HEK293 (cell line): Measurements from ENCODE around the gene CCDC40.
A peak's percentile ranks its signal among the peaks of the same experiment; 100 is the strongest.

Experiments
- CTCF ChIA-PET: fragments of 350-600 bp; formaldehyde crosslinking; extraction: SDS; loops from one replicate; lab custom pipeline; 2021; ENCODE audit warnings: antibody characterized with exemption; lab: Yijun Ruan, JAX
- POLR2A ChIA-PET: fragments of 300-600 bp; formaldehyde crosslinking; extraction: SDS; loops from one replicate; lab custom pipeline; 2020; ENCODE audit warnings: antibody characterized with exemption, inconsistent platforms; lab: Yijun Ruan, JAX
- H3K27ac ChIP-seq: fragments of 200-500 bp; sonication (Bioruptor generic); 2 replicates; pipeline ENCODE4 v1.5.1; 2014; ENCODE audit warnings: low read depth, low read length, control low read depth, inconsistent platforms; ENCODE audit errors: extremely low read depth
- H3K36me3 ChIP-seq, 2 experiments: fragments of 200-500 bp in 1 of 2; sonication (Bioruptor generic) in 1 of 2; 1 replicate in 1 of 2; 2 replicates in 1 of 2; pipeline ENCODE4 v1.5.1; 2014 to 2017; ENCODE audit warnings: inconsistent platforms in 2 of 2, low read length in 2 of 2; ENCODE audit not compliant: control insufficient read depth in 2 of 2, insufficient read depth in 1 of 2
- H3K4me1 ChIP-seq: fragments of 200-500 bp; sonication (Bioruptor generic); 2 replicates; pipeline ENCODE4 v1.5.1; 2014; ENCODE audit warnings: mild to moderate bottlenecking, low read length, inconsistent platforms; ENCODE audit not compliant: control insufficient read depth, insufficient read depth
- H3K4me3 ChIP-seq: 2 replicates; pipeline ENCODE4 v1.5.1; 2011; ENCODE audit warnings: low read depth, mild to moderate bottlenecking, control low read depth, low read length, moderate library complexity
- H3K9me3 ChIP-seq: fragments of 200-500 bp; sonication (Bioruptor generic); 2 replicates; pipeline ENCODE4 v1.5.1; 2014; ENCODE audit warnings: low read depth, low read length, inconsistent platforms; ENCODE audit not compliant: control insufficient read depth, insufficient read depth
- GLI2 ChIP-seq: fragments of 450-650 bp; formaldehyde crosslinking; IDR thresholded peaks from 2 replicates; pipeline ENCODE4; 2017; ENCODE audit warnings: missing biosample characterization, missing genetic modification characterization, low read depth, borderline replicate concordance
- GLI4 ChIP-seq: fragments of 450-650 bp; formaldehyde crosslinking; IDR thresholded peaks from 2 replicates; pipeline ENCODE4 v1.5.1; 2016; ENCODE audit warnings: missing biosample characterization, missing genetic modification characterization
- GLIS2 ChIP-seq: fragments of 450-650 bp; formaldehyde crosslinking; IDR thresholded peaks from 2 replicates; pipeline ENCODE4 v1.5.1; 2016; ENCODE audit warnings: missing biosample characterization, missing genetic modification characterization
- HOXD13 ChIP-seq: sonication (generic); formaldehyde crosslinking; IDR thresholded peaks from 2 replicates; pipeline ENCODE4 v1.8.0; 2022; ENCODE audit warnings: missing genetic modification reagents, borderline replicate concordance
- IKZF3 ChIP-seq: fragments of 450-650 bp; IDR thresholded peaks from 2 replicates; pipeline ENCODE4 v1.5.0; 2018; ENCODE audit warnings: missing biosample characterization, mild to moderate bottlenecking, missing genetic modification characterization, moderate library complexity
- INSM2 ChIP-seq: fragments of 450-650 bp; formaldehyde crosslinking; IDR thresholded peaks from 2 replicates; pipeline ENCODE4 v1.5.1; 2016; ENCODE audit warnings: missing biosample characterization, missing genetic modification characterization
- KLF17 ChIP-seq: fragments of 450-650 bp; formaldehyde crosslinking; IDR thresholded peaks from 2 replicates; pipeline ENCODE4 v1.5.1; 2016; ENCODE audit warnings: missing biosample characterization, missing genetic modification characterization
- KLF8 ChIP-seq: fragments of 450-650 bp; formaldehyde crosslinking; IDR thresholded peaks from 2 replicates; pipeline ENCODE4 v1.5.1; 2016; ENCODE audit warnings: missing biosample characterization, missing genetic modification characterization
- OVOL3 ChIP-seq: fragments of 450-650 bp; formaldehyde crosslinking; IDR thresholded peaks from 2 replicates; pipeline ENCODE4 v1.5.1; 2016; ENCODE audit warnings: missing biosample characterization, missing genetic modification characterization
- PRDM1 ChIP-seq: fragments of 450-650 bp; formaldehyde crosslinking; IDR thresholded peaks from 2 replicates; pipeline ENCODE4; 2016; ENCODE audit warnings: missing biosample characterization, missing genetic modification characterization
- PRDM2 ChIP-seq: fragments of 450-650 bp; formaldehyde crosslinking; IDR thresholded peaks from 2 replicates; pipeline ENCODE4 v1.5.1; 2016; ENCODE audit warnings: missing biosample characterization, missing genetic modification characterization, borderline replicate concordance
- ZNF114 ChIP-seq: fragments of 450-650 bp; formaldehyde crosslinking; IDR thresholded peaks from 2 replicates; pipeline ENCODE4 v1.5.0; 2017; ENCODE audit warnings: missing biosample characterization, missing genetic modification characterization
- ZNF138 ChIP-seq: fragments of 450-650 bp; formaldehyde crosslinking; IDR thresholded peaks from 2 replicates; pipeline ENCODE4 v1.5.1; 2016; ENCODE audit warnings: missing biosample characterization, missing genetic modification characterization, borderline replicate concordance
- ZNF202 ChIP-seq: fragments of 450-650 bp; formaldehyde crosslinking; IDR thresholded peaks from 2 replicates; pipeline ENCODE4 v1.5.1; 2016; ENCODE audit warnings: missing biosample characterization, missing genetic modification characterization, borderline replicate concordance
- ZNF302 ChIP-seq: fragments of 450-650 bp; formaldehyde crosslinking; IDR thresholded peaks from 2 replicates; pipeline ENCODE4 v1.5.1; 2016; ENCODE audit warnings: missing biosample characterization, missing genetic modification characterization, low read depth
- ZNF341 ChIP-seq: fragments of 450-650 bp; formaldehyde crosslinking; IDR thresholded peaks from 2 replicates; pipeline ENCODE4; 2016; ENCODE audit warnings: low read depth, missing biosample characterization, missing genetic modification characterization
- ZNF423 ChIP-seq: fragments of 450-650 bp; formaldehyde crosslinking; IDR thresholded peaks from 2 replicates; pipeline ENCODE4 v1.5.1; 2016; ENCODE audit warnings: missing biosample characterization, missing genetic modification characterization
- ZNF544 ChIP-seq: fragments of 450-650 bp; formaldehyde crosslinking; IDR thresholded peaks from 2 replicates; pipeline ENCODE4 v1.5.0; 2017; ENCODE audit warnings: missing biosample characterization, missing genetic modification characterization
- ZNF610 ChIP-seq: fragments of 450-650 bp; formaldehyde crosslinking; IDR thresholded peaks from 2 replicates; pipeline ENCODE4 v1.5.1; 2016; ENCODE audit warnings: missing biosample characterization, missing genetic modification characterization, borderline replicate concordance
- ZNF670 ChIP-seq: fragments of 450-650 bp; formaldehyde crosslinking; IDR thresholded peaks from 2 replicates; pipeline ENCODE4 v1.5.1; 2016; ENCODE audit warnings: missing biosample characterization, missing genetic modification characterization, low read depth
- ZNF837 ChIP-seq: fragments of 450-650 bp; formaldehyde crosslinking; IDR thresholded peaks from 2 replicates; pipeline ENCODE4 v1.5.1; 2016; ENCODE audit warnings: missing biosample characterization, missing genetic modification characterization
- TF ChIP-seq, protein P1 (sequence below): fragments of 450-650 bp; IDR thresholded peaks from 2 replicates; pipeline ENCODE4 v1.5.1; 2018; ENCODE audit warnings: missing biosample characterization, mild to moderate bottlenecking, missing genetic modification characterization
- TF ChIP-seq, protein P2 (sequence below): fragments of 450-650 bp; formaldehyde crosslinking; IDR thresholded peaks from 2 replicates; pipeline ENCODE4 v1.5.1; 2017; ENCODE audit warnings: missing biosample characterization, missing genetic modification characterization

The CCDC40 gene

GRCh38 chr17:80101011-80101945, 64.8 kb downstream of the CCDC40 start, which contains the start of gene GAA:
TSS of gene GAA (plus strand) at chr17:80101581. CDS start at chr17:80104587, 3,006 bp downstream.
- peaks cover 0 to 2% of the 10 kb centered on the region in 2 experiments; a peak in 1 of 3 replicates for H3K36me3 ChIP-seq
- H3K4me3 ChIP-seq, result peak within 1 kb of the TSS; percentile 88
- no peaks in the 10 kb centered on the region for H3K9me3 ChIP-seq
- H3K4me1 ChIP-seq, result peaks cover 4% of the 10 kb centered on the region; the same call in 1 of the 2 replicates
- CTCF ChIA-PET, result interaction anchor here (0.6 to 3.0 kb wide), 55 partner anchors 9 to 1905 kb away, joined by 3 to 31 read pairs (median 4); no protein-coding TSS in a partner anchor
- peak within 1 kb of the TSS; percentile 73; the same call in 1 of the 2 replicates for H3K27ac ChIP-seq
- POLR2A ChIA-PET, result interaction anchor here (0.6 to 1.8 kb wide), 28 partner anchors 9 to 353 kb away, joined by 3 to 24 read pairs (median 4); partner anchors contain the start of genes CBX8 and EIF4A3
- TF ChIP-seq KLF17 (tag by site-specific recombination), result 0 out of 2 replicates have a peak, but pooled peaks have one; percentile 15
- no peak; the same call in 1 of the 2 replicates for TF ChIP-seq IKZF3 (tag by site-specific recombination)
- no peak for TF ChIP-seq GLI2
- TF ChIP-seq PRDM1, result no peak
- no peak for TF ChIP-seq ZNF341 (tag by site-specific recombination)
- 0 out of 2 replicates have a peak, but pooled peaks have one; percentile 43 for TF ChIP-seq GLI4 (tag by site-specific recombination)
- TF ChIP-seq ZNF544 (tag by site-specific recombination), result no peak
- no peak for TF ChIP-seq ZNF138 (tag by site-specific recombination)
- no peak for TF ChIP-seq ZNF302
- TF ChIP-seq ZNF670, result no peak
- TF ChIP-seq GLIS2 (tag by site-specific recombination), result peak; percentile 93
- TF ChIP-seq ZNF610 (tag by site-specific recombination), result peak; percentile 52; the same call in 1 of the 2 replicates
- no peak for TF ChIP-seq HOXD13 (CRISPR knock-in tag)
- TF ChIP-seq, protein P1, sequence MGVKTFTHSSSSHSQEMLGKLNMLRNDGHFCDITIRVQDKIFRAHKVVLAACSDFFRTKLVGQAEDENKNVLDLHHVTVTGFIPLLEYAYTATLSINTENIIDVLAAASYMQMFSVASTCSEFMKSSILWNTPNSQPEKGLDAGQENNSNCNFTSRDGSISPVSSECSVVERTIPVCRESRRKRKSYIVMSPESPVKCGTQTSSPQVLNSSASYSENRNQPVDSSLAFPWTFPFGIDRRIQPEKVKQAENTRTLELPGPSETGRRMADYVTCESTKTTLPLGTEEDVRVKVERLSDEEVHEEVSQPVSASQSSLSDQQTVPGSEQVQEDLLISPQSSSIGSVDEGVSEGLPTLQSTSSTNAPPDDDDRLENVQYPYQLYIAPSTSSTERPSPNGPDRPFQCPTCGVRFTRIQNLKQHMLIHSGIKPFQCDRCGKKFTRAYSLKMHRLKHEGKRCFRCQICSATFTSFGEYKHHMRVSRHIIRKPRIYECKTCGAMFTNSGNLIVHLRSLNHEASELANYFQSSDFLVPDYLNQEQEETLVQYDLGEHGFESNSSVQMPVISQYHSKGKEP (tag by site-specific recombination), result no peak
- 0 out of 2 replicates have a peak, but pooled peaks have one; percentile 14 for TF ChIP-seq INSM2 (tag by site-specific recombination)
- TF ChIP-seq ZNF202 (tag by site-specific recombination), result no peak
- no peak for TF ChIP-seq PRDM2 (tag by site-specific recombination)
- TF ChIP-seq ZNF423 (tag by site-specific recombination), result peak; percentile 74
- no peak for TF ChIP-seq OVOL3 (tag by site-specific recombination)
- TF ChIP-seq KLF8 (tag by site-specific recombination), result peak; percentile 29; the same call in 1 of the 2 replicates
- TF ChIP-seq ZNF114, result no peak
- TF ChIP-seq, protein P2, sequence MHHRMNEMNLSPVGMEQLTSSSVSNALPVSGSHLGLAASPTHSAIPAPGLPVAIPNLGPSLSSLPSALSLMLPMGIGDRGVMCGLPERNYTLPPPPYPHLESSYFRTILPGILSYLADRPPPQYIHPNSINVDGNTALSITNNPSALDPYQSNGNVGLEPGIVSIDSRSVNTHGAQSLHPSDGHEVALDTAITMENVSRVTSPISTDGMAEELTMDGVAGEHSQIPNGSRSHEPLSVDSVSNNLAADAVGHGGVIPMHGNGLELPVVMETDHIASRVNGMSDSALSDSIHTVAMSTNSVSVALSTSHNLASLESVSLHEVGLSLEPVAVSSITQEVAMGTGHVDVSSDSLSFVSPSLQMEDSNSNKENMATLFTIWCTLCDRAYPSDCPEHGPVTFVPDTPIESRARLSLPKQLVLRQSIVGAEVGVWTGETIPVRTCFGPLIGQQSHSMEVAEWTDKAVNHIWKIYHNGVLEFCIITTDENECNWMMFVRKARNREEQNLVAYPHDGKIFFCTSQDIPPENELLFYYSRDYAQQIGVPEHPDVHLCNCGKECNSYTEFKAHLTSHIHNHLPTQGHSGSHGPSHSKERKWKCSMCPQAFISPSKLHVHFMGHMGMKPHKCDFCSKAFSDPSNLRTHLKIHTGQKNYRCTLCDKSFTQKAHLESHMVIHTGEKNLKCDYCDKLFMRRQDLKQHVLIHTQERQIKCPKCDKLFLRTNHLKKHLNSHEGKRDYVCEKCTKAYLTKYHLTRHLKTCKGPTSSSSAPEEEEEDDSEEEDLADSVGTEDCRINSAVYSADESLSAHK (tag by site-specific recombination), result peak; percentile 61
- no peak for TF ChIP-seq ZNF837 (tag by site-specific recombination)
